ENCODE data around the gene INIP. TPM values are rescaled to one million over a fixed set of nuclear protein-coding genes. Genes with fewer than 3 reads are reported as not detected.

Gene INIP
- total RNA-seq, 1 experiment from 2014 or later = 28.0 TPM

GRCh38 chr9:112705768-112706427, 12.0 kb downstream of the INIP start:
- Histone ChIP-seq H2AFZ (no peak overlapping the region), H4K20me1 (ENCODE audit: insufficient read depth) (no peaks in the 10 kb centered on the region), H3K4me2 (no peak overlapping the region), H3K9me2 (ENCODE audit: insufficient read depth) (no peaks in the 10 kb centered on the region), H3K4me3 (no peak overlapping the region), H3K36me3 (ENCODE audit: low read depth) (peaks cover 15% of the 10 kb centered on the region; the same call in 1 of the 2 replicates), H3F3A (ENCODE audit: insufficient read depth, low read depth) (no peaks in the 10 kb centered on the region), H3K79me2 (ENCODE audit: low read depth) (peaks cover 25% of the 10 kb centered on the region), H3K27ac (no peak overlapping the region), H3K27me3 (ENCODE audit: insufficient read depth, low read depth) (no peaks in the 10 kb centered on the region), H3K4me1 (replicated peaks; ENCODE audit: insufficient read depth) (no peaks in the 10 kb centered on the region), H3K9me3 (ENCODE audit: insufficient read depth, low read depth) (no peaks in the 10 kb centered on the region)
- no TSS peak for BruUV-seq (replicated peaks)
- DNase-seq = no peak
- ChIA-PET POLR2A (ENCODE audit: unreplicated experiment) (interaction anchor here (0.6 to 0.7 kb wide), 3 partner anchors 117 to 472 kb away, joined by 4 to 20 read pairs (median 9); no protein-coding TSS in a partner anchor), CTCF (interaction anchor here (0.6 kb wide), 1 partner anchor 129 kb away, joined by 6 read pairs; no protein-coding TSS in a partner anchor)
- intact Hi-C loops (cut with micrococcal nuclease; ENCODE audit: unreplicated experiment) = no loop called here
- no peak for TF ChIP-seq EZH2 (IDR thresholded peaks at IDR 0.05; ENCODE audit: low read depth)
- no peak for TF ChIP-seq CTCF (conservative IDR thresholded peaks at IDR 0.05)

GRCh38 chr9:112703304-112703703, 14.6 kb downstream of the INIP start:
- no peaks in the 10 kb centered on the region for H3F3A ChIP-seq (ENCODE audit: insufficient read depth, low read depth)
- H3K4me3 ChIP-seq = no peak overlapping the region
- no peak overlapping the region for H3K4me2 ChIP-seq
- no peaks in the 10 kb centered on the region for H3K4me1 ChIP-seq (replicated peaks; ENCODE audit: insufficient read depth)
- H3K36me3 ChIP-seq (ENCODE audit: low read depth) = 0 out of 2 replicates have a peak, but pooled peaks cover 5% of the 10 kb centered on the region
- no peaks in the 10 kb centered on the region for H4K20me1 ChIP-seq (ENCODE audit: insufficient read depth)
- ChIA-PET POLR2A (ENCODE audit: unreplicated experiment) (interaction anchor here (0.6 kb wide), 1 partner anchor 127 kb away, joined by 15 read pairs; no protein-coding TSS in a partner anchor), CTCF (no interaction called here)
- peaks cover 8% of the 10 kb centered on the region; the same call in 1 of the 2 replicates for H3K79me2 ChIP-seq (ENCODE audit: low read depth)
- intact Hi-C loops (cut with micrococcal nuclease; ENCODE audit: unreplicated experiment) = no loop called here
- H2AFZ ChIP-seq = no peak overlapping the region
- DNase-seq = no peak
- H3K9me2 ChIP-seq (ENCODE audit: insufficient read depth) = no peaks in the 10 kb centered on the region
- H3K27ac ChIP-seq = no peak overlapping the region
- BruUV-seq (replicated peaks) = no TSS peak
- H3K27me3 ChIP-seq (ENCODE audit: insufficient read depth, low read depth) = no peaks in the 10 kb centered on the region
- no peak for TF ChIP-seq CTCF (conservative IDR thresholded peaks at IDR 0.05)
- TF ChIP-seq EZH2 (IDR thresholded peaks at IDR 0.05; ENCODE audit: low read depth) = no peak
- no peaks in the 10 kb centered on the region for H3K9me3 ChIP-seq (ENCODE audit: insufficient read depth, low read depth)

GRCh38 chr9:112700085-112700484, 17.8 kb downstream of the INIP start:
- Histone ChIP-seq H3K36me3 (ENCODE audit: low read depth) (0 out of 2 replicates have a peak, but pooled peaks cover 5% of the 10 kb centered on the region), H2AFZ (no peak overlapping the region), H3K27ac (no peak overlapping the region), H3K4me3 (no peak overlapping the region), H3K4me2 (no peak overlapping the region), H3F3A (ENCODE audit: insufficient read depth, low read depth) (no peaks in the 10 kb centered on the region), H3K9me2 (ENCODE audit: insufficient read depth) (no peaks in the 10 kb centered on the region), H3K79me2 (ENCODE audit: low read depth) (no peaks in the 10 kb centered on the region; the same call in none of the 2 replicates), H3K4me1 (replicated peaks; ENCODE audit: insufficient read depth) (no peaks in the 10 kb centered on the region), H4K20me1 (ENCODE audit: insufficient read depth) (no peaks in the 10 kb centered on the region), H3K27me3 (ENCODE audit: insufficient read depth, low read depth) (no peaks in the 10 kb centered on the region), H3K9me3 (ENCODE audit: insufficient read depth, low read depth) (no peaks in the 10 kb centered on the region)
- BruUV-seq (replicated peaks) = no TSS peak
- ChIA-PET CTCF (interaction anchor here (0.7 kb wide), 1 partner anchor 15 kb away, joined by 3 read pairs; no protein-coding TSS in a partner anchor), POLR2A (ENCODE audit: unreplicated experiment) (no interaction called here)
- DNase-seq = no peak
- intact Hi-C loops (cut with micrococcal nuclease; ENCODE audit: unreplicated experiment) = no loop called here
- TF ChIP-seq CTCF (conservative IDR thresholded peaks at IDR 0.05) (no peak), EZH2 (IDR thresholded peaks at IDR 0.05; ENCODE audit: low read depth) (no peak)
